GM19438 (cell line): ENCODE data around the gene SH3PXD2A.

Source experiments
- ATAC-seq: cut with Tn5 transposase; IDR thresholded peaks from one replicate; pipeline ENCODE4 v1.9.1; 2021; ENCODE audit warnings: low read depth; ENCODE audit not compliant: unreplicated experiment

Gene SH3PXD2A

GRCh38 chr10:103714232-103714891 is 141.0 kb downstream of the SH3PXD2A start:
- no peak for ATAC-seq

GRCh38 chr10:103713676-103714075 is 141.7 kb downstream of the SH3PXD2A start:
- ATAC-seq: no peak

GRCh38 chr10:103712898-103713498 is 142.4 kb downstream of the SH3PXD2A start:
- peak; percentile 57 for ATAC-seq

GRCh38 chr10:103712146-103712545 is 143.2 kb downstream of the SH3PXD2A start:
- no peak for ATAC-seq

- ATAC-seq: no peak
These were observed 143.9 kb downstream of the SH3PXD2A start for GRCh38 chr10:103711351-103711994.

GRCh38 chr10:103710490-103710889 is 144.9 kb downstream of the SH3PXD2A start:
- no peak for ATAC-seq

- no peak for ATAC-seq
These were observed 145.9 kb downstream of the SH3PXD2A start for GRCh38 chr10:103709341-103709920.

GRCh38 chr10:103708627-103709288 is 146.6 kb downstream of the SH3PXD2A start:
- ATAC-seq: no peak

- ATAC-seq: no peak
These were observed 147.3 kb downstream of the SH3PXD2A start for GRCh38 chr10:103707956-103708626.

- no peak for ATAC-seq
These were observed 148.6 kb downstream of the SH3PXD2A start for GRCh38 chr10:103706762-103707161.

- ATAC-seq: no peak
These were observed 149.3 kb downstream of the SH3PXD2A start for GRCh38 chr10:103706047-103706446.

GRCh38 chr10:103703941-103704919 is 151.1 kb downstream of the SH3PXD2A start:
- ATAC-seq: no peak

GRCh38 chr10:103701380-103702222 is 153.8 kb downstream of the SH3PXD2A start:
- no peak for ATAC-seq

GRCh38 chr10:103700436-103700715 is 155.0 kb downstream of the SH3PXD2A start:
- no peak for ATAC-seq

- no peak for ATAC-seq
These were observed 155.6 kb downstream of the SH3PXD2A start for GRCh38 chr10:103699611-103700435.

GRCh38 chr10:103698266-103698665 is 157.1 kb downstream of the SH3PXD2A start:
- ATAC-seq: no peak

- ATAC-seq: no peak
These were observed 157.6 kb downstream of the SH3PXD2A start for GRCh38 chr10:103697787-103698186.
